A673 (cell line): ENCODE measurements around the gene CCDC88C.

Experiments
- CTCF ChIP-seq: fragments of 300-800, 200-600 bp; sonication (generic); conservative IDR thresholded peaks from 2 replicates; pipeline ENCODE4 v1.5.1; 2017; ENCODE audit warnings: low read depth, mild to moderate bottlenecking, antibody characterized with exemption, low read length, moderate library complexity, mixed read lengths
- EZH2 ChIP-seq: fragments of 200-600 bp; sonication (generic); IDR thresholded peaks from 2 replicates; pipeline ENCODE4 v1.6.1; 2017; ENCODE audit warnings: borderline replicate concordance, low read depth, mild to moderate bottlenecking, mixed read lengths, antibody characterized with exemption, low read length; ENCODE audit not compliant: poor library complexity, severe bottlenecking

GRCh38 chr14:91241863-91242262 lies 175.8 kb downstream of the CCDC88C start:
- TF ChIP-seq CTCF, result no peak
- no peak for TF ChIP-seq EZH2
